ENCODE results near the gene ASIP.
"Not testable (repeated sequence)": the region's sequence is repeated elsewhere in the genome, so short reads cannot be mapped to it uniquely, and the experiment has no call there.

The ASIP gene

GRCh38 chr20:34249291-34249690 lies 8.1 kb downstream of the ASIP start:
- Mint-ChIP-seq H3K27me3 (peaks cover 8% of the 10 kb centered on the region), H3K27ac (ENCODE audit: low read depth) (no peak overlapping the region), H3K4me3 (no peak overlapping the region), H3K4me1 (peaks cover 11% of the 10 kb centered on the region), H3K36me3 (ENCODE audit: insufficient read depth) (no peaks in the 10 kb centered on the region), H3K9me3 (no peaks in the 10 kb centered on the region)
- DNase-seq (ENCODE audit: low spot score in 2 of 2) (no peak), ATAC-seq (replicated peaks; ENCODE audit: extremely low read depth, poor library complexity, severe bottlenecking) (no peak)

- Mint-ChIP-seq H3K27ac (ENCODE audit: low read depth) (no peak overlapping the region), H3K27me3 (peaks cover under 1% of the 10 kb centered on the region), H3K9me3 (no peaks in the 10 kb centered on the region), H3K4me3 (no peak overlapping the region), H3K4me1 (peaks cover 11% of the 10 kb centered on the region), H3K36me3 (ENCODE audit: insufficient read depth) (no peaks in the 10 kb centered on the region)
- no peak for ATAC-seq (replicated peaks; ENCODE audit: extremely low read depth, poor library complexity, severe bottlenecking)
- DNase-seq (ENCODE audit: low spot score in 2 of 2), result no peak
These were observed 8.8 kb downstream of the ASIP start for GRCh38 chr20:34250005-34250404.

- DNase-seq (ENCODE audit: low spot score in 2 of 2), result no peak
- Mint-ChIP-seq H3K4me1 (peaks cover 11% of the 10 kb centered on the region), H3K4me3 (no peak overlapping the region), H3K27ac (ENCODE audit: low read depth) (no peak overlapping the region), H3K27me3 (no peaks in the 10 kb centered on the region), H3K9me3 (no peaks in the 10 kb centered on the region), H3K36me3 (ENCODE audit: insufficient read depth) (no peaks in the 10 kb centered on the region)
- no peak for ATAC-seq (replicated peaks; ENCODE audit: extremely low read depth, poor library complexity, severe bottlenecking)
These were observed 10.4 kb downstream of the ASIP start for GRCh38 chr20:34251619-34252018.

GRCh38 chr20:34252431-34253086 lies 11.3 kb downstream of the ASIP start:
- not testable (repeated sequence) for DNase-seq (ENCODE audit: low spot score in 2 of 2); ATAC-seq (replicated peaks; ENCODE audit: extremely low read depth, poor library complexity, severe bottlenecking); H3K27me3 Mint-ChIP-seq; H3K27ac Mint-ChIP-seq (ENCODE audit: low read depth); H3K36me3 Mint-ChIP-seq (ENCODE audit: insufficient read depth); H3K4me3 Mint-ChIP-seq; H3K9me3 Mint-ChIP-seq
- peaks cover 11% of the 10 kb centered on the region for H3K4me1 Mint-ChIP-seq

GRCh38 chr20:34254979-34255378 lies 13.8 kb downstream of the ASIP start:
- DNase-seq (ENCODE audit: low spot score in 2 of 2), result no peak
- no peaks in the 10 kb centered on the region for H3K36me3 Mint-ChIP-seq (ENCODE audit: insufficient read depth)
- H3K4me3 Mint-ChIP-seq, result no peak overlapping the region
- H3K27ac Mint-ChIP-seq (ENCODE audit: low read depth), result no peak overlapping the region
- no peaks in the 10 kb centered on the region for H3K27me3 Mint-ChIP-seq
- peaks cover under 1% of the 10 kb centered on the region for H3K4me1 Mint-ChIP-seq
- no peak for ATAC-seq (replicated peaks; ENCODE audit: extremely low read depth, poor library complexity, severe bottlenecking)
- no peaks in the 10 kb centered on the region for H3K9me3 Mint-ChIP-seq

GRCh38 chr20:34256629-34257124 lies 15.5 kb downstream of the ASIP start:
- DNase-seq (ENCODE audit: low spot score in 2 of 2) (no peak), ATAC-seq (replicated peaks; ENCODE audit: extremely low read depth, poor library complexity, severe bottlenecking) (no peak)
- Mint-ChIP-seq H3K36me3 (ENCODE audit: insufficient read depth) (no peaks in the 10 kb centered on the region), H3K27me3 (no peaks in the 10 kb centered on the region), H3K27ac (ENCODE audit: low read depth) (peak overlapping the region; percentile 84), H3K9me3 (no peaks in the 10 kb centered on the region), H3K4me1 (no peaks in the 10 kb centered on the region), H3K4me3 (no peak overlapping the region)

- no peaks in the 10 kb centered on the region for H3K27me3 Mint-ChIP-seq
- H3K36me3 Mint-ChIP-seq (ENCODE audit: insufficient read depth), result no peaks in the 10 kb centered on the region
- no peak for ATAC-seq (replicated peaks; ENCODE audit: extremely low read depth, poor library complexity, severe bottlenecking)
- no peaks in the 10 kb centered on the region for H3K9me3 Mint-ChIP-seq
- no peak overlapping the region for H3K4me3 Mint-ChIP-seq
- H3K4me1 Mint-ChIP-seq, result no peaks in the 10 kb centered on the region
- H3K27ac Mint-ChIP-seq (ENCODE audit: low read depth), result no peak overlapping the region
- no peak for DNase-seq (ENCODE audit: low spot score in 2 of 2)
These were observed 19.2 kb downstream of the ASIP start for GRCh38 chr20:34260208-34260942.

- Mint-ChIP-seq H3K27ac (ENCODE audit: low read depth) (peak overlapping the region; percentile 33), H3K4me3 (no peak overlapping the region)
These were observed 21.5 kb downstream of the ASIP start for GRCh38 chr20:34262488-34263288.

GRCh38 chr20:34263468-34263867 lies 22.2 kb downstream of the ASIP start:
- not testable (repeated sequence) for H3K9me3 Mint-ChIP-seq; ATAC-seq (replicated peaks; ENCODE audit: extremely low read depth, poor library complexity, severe bottlenecking); H3K27ac Mint-ChIP-seq (ENCODE audit: low read depth); DNase-seq (ENCODE audit: low spot score in 2 of 2); H3K36me3 Mint-ChIP-seq (ENCODE audit: insufficient read depth); H3K27me3 Mint-ChIP-seq; H3K4me1 Mint-ChIP-seq; H3K4me3 Mint-ChIP-seq

More at GRCh38 chr20:34262488-34263288, 21.5 kb downstream of the ASIP start:
- H3K27me3 Mint-ChIP-seq, result no peaks in the 10 kb centered on the region
- no peaks in the 10 kb centered on the region for H3K4me1 Mint-ChIP-seq
- no peak for DNase-seq (ENCODE audit: low spot score in 2 of 2)
- H3K36me3 Mint-ChIP-seq (ENCODE audit: insufficient read depth), result no peaks in the 10 kb centered on the region
- no peaks in the 10 kb centered on the region for H3K9me3 Mint-ChIP-seq
- no peak for ATAC-seq (replicated peaks; ENCODE audit: extremely low read depth, poor library complexity, severe bottlenecking)

- H3K27me3 Mint-ChIP-seq, result peaks cover 12% of the 10 kb centered on the region
- ATAC-seq (replicated peaks; ENCODE audit: extremely low read depth, poor library complexity, severe bottlenecking) (no peak), DNase-seq (ENCODE audit: low spot score in 2 of 2) (no peak)
- no peak overlapping the region for H3K4me3 Mint-ChIP-seq
- no peak overlapping the region for H3K27ac Mint-ChIP-seq (ENCODE audit: low read depth)
- peaks cover 7% of the 10 kb centered on the region for H3K4me1 Mint-ChIP-seq
- no peaks in the 10 kb centered on the region for H3K36me3 Mint-ChIP-seq (ENCODE audit: insufficient read depth)
- H3K9me3 Mint-ChIP-seq, result no peaks in the 10 kb centered on the region
These were observed 22.9 kb downstream of the ASIP start for GRCh38 chr20:34264141-34264540.

GRCh38 chr20:34268145-34268544 lies 26.9 kb downstream of the ASIP start:
- H3K36me3 Mint-ChIP-seq (ENCODE audit: insufficient read depth), result peaks cover 2% of the 10 kb centered on the region
- H3K4me3 Mint-ChIP-seq, result peak overlapping the region; percentile 65
- H3K4me1 Mint-ChIP-seq, result peaks cover 10% of the 10 kb centered on the region
- no peaks in the 10 kb centered on the region for H3K9me3 Mint-ChIP-seq
- H3K27ac Mint-ChIP-seq (ENCODE audit: low read depth), result no peak overlapping the region
- ATAC-seq (replicated peaks; ENCODE audit: extremely low read depth, poor library complexity, severe bottlenecking) (no peak), DNase-seq (ENCODE audit: low spot score in 2 of 2) (no peak)
- peaks cover 15% of the 10 kb centered on the region for H3K27me3 Mint-ChIP-seq

- H3K9me3 Mint-ChIP-seq, result no peaks in the 10 kb centered on the region
These were observed 27.8 kb downstream of the ASIP start for GRCh38 chr20:34268851-34269636.

More at GRCh38 chr20:34268851-34269636, 27.8 kb downstream of the ASIP start:
- H3K27ac Mint-ChIP-seq (ENCODE audit: low read depth), result no peak overlapping the region
- H3K4me3 Mint-ChIP-seq, result peak overlapping the region; percentile 65
- no peak for DNase-seq (ENCODE audit: low spot score in 2 of 2)
- H3K27me3 Mint-ChIP-seq, result peaks cover 15% of the 10 kb centered on the region
- peaks cover 10% of the 10 kb centered on the region for H3K4me1 Mint-ChIP-seq
- H3K36me3 Mint-ChIP-seq (ENCODE audit: insufficient read depth), result peaks cover 5% of the 10 kb centered on the region
- peak; percentile 46 for ATAC-seq (replicated peaks; ENCODE audit: extremely low read depth, poor library complexity, severe bottlenecking)
